Ascending aorta (tissue), 2 donors: ENCODE data around the gene CDKL4. TPM values are rescaled to one million over a fixed set of nuclear protein-coding genes. Genes with fewer than 3 reads are reported as not detected.
"Not testable (repeated sequence)": the region's sequence is repeated elsewhere in the genome, so short reads cannot be mapped to it uniquely, and the experiment has no call there.

ENCODE experiments used
- DNase-seq, 2 donors: peaks; one replicate each; pipeline ENCODE4 v3.0.0-alpha.2; 2019; ENCODE audit warnings: low spot score in 2 of 2
- H3K27ac ChIP-seq, 2 donors: fragments of 200-600 bp; sonication (generic); one replicate each; pipeline ENCODE4 v1.5.1; 2016 to 2017; ENCODE audit warnings: mild to moderate bottlenecking in 1 of 2
- H3K27me3 ChIP-seq: fragments of 200-600 bp; sonication (generic); one replicate; pipeline ENCODE4 v1.5.1; 2017
- H3K36me3 ChIP-seq, 2 donors: fragments of 200-600 bp; sonication (generic); one replicate each; pipeline ENCODE4 v1.5.1; 2016
- H3K4me1 ChIP-seq, 2 donors: fragments of 200-600 bp; sonication (generic); one replicate each; pipeline ENCODE4 v1.5.1; 2016 to 2017; ENCODE audit warnings: mild to moderate bottlenecking in 1 of 2
- H3K4me3 ChIP-seq, 2 donors: fragments of 200-600 bp; sonication (generic); one replicate each; pipeline ENCODE4 v1.5.1; 2016 to 2017; ENCODE audit warnings: mild to moderate bottlenecking in 1 of 2
- H3K9me3 ChIP-seq, 2 donors: fragments of 200-600 bp; sonication (generic); one replicate each; pipeline ENCODE4 v1.5.1; 2016
- CTCF ChIP-seq, 3 experiments: fragments of 200-600 bp in 2 of 3; fragments of 450-650 bp in 1 of 3; sonication (generic) in 2 of 3; IDR thresholded peaks; one replicate each; pipeline ENCODE4 v1.5.1; 2016 to 2019; ENCODE audit warnings: antibody characterized with exemption in 3 of 3, mild to moderate bottlenecking in 1 of 3, moderate library complexity in 1 of 3
- intact Hi-C: fragments of 100-400 bp; cut with DNase I; formaldehyde crosslinking; loops from one replicate; pipeline ENCODE4 v1.15.1; 2023
- total RNA-seq: library from RNA; depleted of rRNA; stranded (reverse); fragments of >200 nt; gene quantifications from one replicate; pipeline ENCODE4 v1.1.0, GENCODE V29; 2016

Gene CDKL4
- total RNA-seq, 1 donor from 2014 or later = 2.0 TPM

- no peak for TF ChIP-seq CTCF (IDR thresholded peaks at IDR 0.05)
- no peak overlapping the region for H3K4me3 ChIP-seq
- intact Hi-C loops = no loop called here
- H3K9me3 ChIP-seq = no peaks in the 10 kb centered on the region
- DNase-seq = no peak
- no peaks in the 10 kb centered on the region for H3K36me3 ChIP-seq
- no peak overlapping the region for H3K27ac ChIP-seq
- no peaks in the 10 kb centered on the region for H3K4me1 ChIP-seq
- no peaks in the 10 kb centered on the region for H3K27me3 ChIP-seq
Observed at GRCh38 chr2:39145906-39146421, 97.8 kb downstream of the CDKL4 start.

GRCh38 chr2:39144416-39144815 lies 99.4 kb downstream of the CDKL4 start:
- no peaks in the 10 kb centered on the region for H3K4me1 ChIP-seq
- no peak for DNase-seq
- no peaks in the 10 kb centered on the region for H3K9me3 ChIP-seq
- H3K36me3 ChIP-seq = no peaks in the 10 kb centered on the region
- no peak overlapping the region for H3K27ac ChIP-seq
- intact Hi-C loops = no loop called here
- H3K4me3 ChIP-seq = no peak overlapping the region
- no peak for TF ChIP-seq CTCF (IDR thresholded peaks at IDR 0.05)
- no peaks in the 10 kb centered on the region for H3K27me3 ChIP-seq

GRCh38 chr2:39142904-39143605 lies 100.7 kb downstream of the CDKL4 start:
- intact Hi-C loops = no loop called here
- H3K27me3 ChIP-seq = no peaks in the 10 kb centered on the region
- no peak for DNase-seq
- H3K4me1 ChIP-seq = no peaks in the 10 kb centered on the region
- TF ChIP-seq CTCF (IDR thresholded peaks at IDR 0.05) = no peak
- no peaks in the 10 kb centered on the region for H3K9me3 ChIP-seq
- H3K36me3 ChIP-seq = no peaks in the 10 kb centered on the region
- H3K27ac ChIP-seq = no peak overlapping the region
- no peak overlapping the region for H3K4me3 ChIP-seq

GRCh38 chr2:39141334-39142271 lies 102.2 kb downstream of the CDKL4 start:
- no peaks in the 10 kb centered on the region for H3K9me3 ChIP-seq
- DNase-seq = no peak
- TF ChIP-seq CTCF (IDR thresholded peaks at IDR 0.05) = no peak
- H3K4me3 ChIP-seq = no peak overlapping the region
- intact Hi-C loops = no loop called here
- no peaks in the 10 kb centered on the region for H3K36me3 ChIP-seq
- no peaks in the 10 kb centered on the region for H3K4me1 ChIP-seq
- no peaks in the 10 kb centered on the region for H3K27me3 ChIP-seq
- H3K27ac ChIP-seq = no peak overlapping the region

GRCh38 chr2:39140948-39141333 lies 102.8 kb downstream of the CDKL4 start:
- H3K36me3 ChIP-seq, H3K9me3 ChIP-seq, H3K4me1 ChIP-seq, H3K27ac ChIP-seq, H3K4me3 ChIP-seq, intact Hi-C loops, H3K27me3 ChIP-seq, DNase-seq: not testable (repeated sequence)

GRCh38 chr2:39140322-39140847 lies 103.4 kb downstream of the CDKL4 start:
- Histone ChIP-seq H3K4me1 (no peaks in the 10 kb centered on the region), H3K9me3 (no peaks in the 10 kb centered on the region), H3K36me3 (no peaks in the 10 kb centered on the region), H3K27me3 (no peaks in the 10 kb centered on the region), H3K27ac (no peak overlapping the region), H3K4me3 (no peak overlapping the region)
- DNase-seq = no peak
- no peak for TF ChIP-seq CTCF (IDR thresholded peaks at IDR 0.05)
- intact Hi-C loops = no loop called here
